HCT116 (cell line): ENCODE measurements around the gene SNAPC2. TPM values are rescaled to one million over a fixed set of nuclear protein-coding genes. Genes with fewer than 3 reads are reported as not detected.

Experiments
- ATAC-seq: fragments of 200-7000 bp; cut with Tn5 transposase; 2 replicates; pipeline ENCODE4 v1.9.1; 2020; ENCODE audit warnings: mild to moderate bottlenecking, moderate library complexity
- BruUV-seq: library from RNA; stranded (reverse); fragments of 400-500 nt; replicated peaks from 2 replicates; lab custom pipeline; 2021; lab: Mats Ljungman, UMichigan
- CTCF ChIA-PET: fragments of 300-600 bp; sonication (Branson Sonifier 250); formaldehyde crosslinking; loops from one replicate; lab custom pipeline; 2021; ENCODE audit warnings: antibody characterized with exemption; lab: Charles Lee
- POLR2A ChIA-PET: fragments of 300-600, 350-600 bp; sonication (Branson Sonifier 250); formaldehyde crosslinking; loops from one replicate; lab custom pipeline; 2021; ENCODE audit warnings: antibody characterized with exemption; lab: Charles Lee
- RAD21 ChIA-PET, 2 experiments: fragments of 300-600 bp; sonication (Branson Sonifier 250); formaldehyde crosslinking; loops; one replicate each; lab custom pipeline; 2023; ENCODE audit warnings: low total read pairs in 2 of 2; ENCODE audit not compliant: uncharacterized antibody in 2 of 2, unreplicated experiment in 2 of 2, low non-redundant PET in 1 of 2; lab: Charles Lee
- DNase-seq: peaks from one replicate; pipeline ENCODE4 v3.0.0-alpha.2; 2010; ENCODE audit warnings: low read depth, low spot score
- H2AFZ ChIP-seq: fragments of 200-600 bp; shearing (Covaris generic), sonication (generic); 2 replicates; pipeline ENCODE4 v1.6.1; 2017; ENCODE audit warnings: low read depth, mixed run types, mixed read lengths, antibody characterized with exemption, low read length; ENCODE audit not compliant: poor library complexity, severe bottlenecking
- H3K27ac ChIP-seq: 2 replicates; pipeline ENCODE4 v1.5.1; 2012; ENCODE audit warnings: low read depth, low read length
- H3K27me3 ChIP-seq: fragments of 200-600 bp; sonication (generic); 2 replicates; pipeline ENCODE4 v1.6.1; 2016; ENCODE audit warnings: mixed run types, low read length, mixed read lengths; ENCODE audit not compliant: insufficient read depth
- H3K36me3 ChIP-seq, 2 experiments: fragments of 200-500 bp in 1 of 2; fragments of 200-600 bp in 1 of 2; sonication (Bioruptor generic) in 1 of 2; sonication (generic) in 1 of 2; 2 replicates each; pipeline versions ENCODE4 v1.5.1 to v1.6.1; 2014 to 2016; ENCODE audit warnings: low read length in 2 of 2, inconsistent platforms in 1 of 2, mixed read lengths in 1 of 2, mixed run types in 1 of 2; ENCODE audit not compliant: insufficient read depth in 2 of 2, control insufficient read depth in 1 of 2
- H3K4me1 ChIP-seq, 2 experiments: fragments of 200-600 bp in 1 of 2; sonication (generic) in 1 of 2; 2 replicates each; pipeline versions ENCODE4 v1.5.1 to v1.6.1; 2012 to 2017; ENCODE audit warnings: low read length in 2 of 2, inconsistent platforms in 1 of 2, mild to moderate bottlenecking in 1 of 2, mixed read lengths in 1 of 2, mixed run types in 1 of 2, moderate library complexity in 1 of 2; ENCODE audit not compliant: insufficient read depth in 2 of 2, control insufficient read depth in 1 of 2
- H3K4me2 ChIP-seq: fragments of 200-600 bp; sonication (generic); 2 replicates; pipeline ENCODE4 v1.6.1; 2017; ENCODE audit warnings: mixed run types, low read length, mixed read lengths
- H3K4me3 ChIP-seq, 2 experiments: fragments of 200-600 bp in 1 of 2; sonication (generic) in 1 of 2; replicated peaks in 1 of 2; 2 replicates each; pipeline ENCODE4 v1.5.1; 2011 to 2016; ENCODE audit warnings: low read length in 2 of 2, control low read depth in 1 of 2, low read depth in 1 of 2, mild to moderate bottlenecking in 1 of 2, mixed read lengths in 1 of 2, mixed run types in 1 of 2
- H3K79me2 ChIP-seq: fragments of 200-600 bp; sonication (generic); 2 replicates; pipeline ENCODE4 v1.6.1; 2017; ENCODE audit warnings: mild to moderate bottlenecking, mixed run types, low read length, moderate library complexity, mixed read lengths; ENCODE audit not compliant: insufficient read depth
- H3K9ac ChIP-seq: fragments of 200-600 bp; sonication (generic); 2 replicates; pipeline ENCODE4 v1.6.1; 2016; ENCODE audit warnings: low read length, mixed read lengths
- H3K9me2 ChIP-seq: fragments of 200-600 bp; sonication (generic), shearing (Covaris generic); 2 replicates; pipeline ENCODE4 v1.6.1; 2017; ENCODE audit warnings: mixed run types, mild to moderate bottlenecking, moderate library complexity; ENCODE audit not compliant: insufficient read depth
- H3K9me3 ChIP-seq, 2 experiments: fragments of 200-500 bp in 1 of 2; fragments of 200-600 bp in 1 of 2; sonication (Bioruptor generic) in 1 of 2; sonication (generic) in 1 of 2; 2 replicates each; pipeline ENCODE4 v1.6.1; 2014 to 2017; ENCODE audit warnings: low read length in 2 of 2, mixed read lengths in 2 of 2, inconsistent platforms in 1 of 2, low read depth in 1 of 2, mild to moderate bottlenecking in 1 of 2, mixed run types in 1 of 2, moderate library complexity in 1 of 2; ENCODE audit not compliant: control insufficient read depth in 1 of 2, insufficient read depth in 1 of 2
- H4K20me1 ChIP-seq: fragments of 200-600 bp; sonication (generic), shearing (Covaris generic); 2 replicates; pipeline ENCODE4 v1.6.1; 2017; ENCODE audit warnings: mixed run types, mild to moderate bottlenecking, moderate library complexity; ENCODE audit not compliant: insufficient read depth
- CEBPB ChIP-seq: IDR thresholded peaks from 2 replicates; pipeline ENCODE4 v1.6.1; 2012; ENCODE audit warnings: low read depth
- EGR1 ChIP-seq: IDR thresholded peaks from 2 replicates; pipeline ENCODE4 v1.6.1; 2012; ENCODE audit warnings: low read depth
- FOSL1 ChIP-seq: IDR thresholded peaks from 2 replicates; pipeline ENCODE4 v1.6.1; 2012; ENCODE audit warnings: low read depth
- POLR2AphosphoS5 ChIP-seq: IDR thresholded peaks from 2 replicates; pipeline ENCODE4 v1.6.1; 2011; ENCODE audit warnings: mild to moderate bottlenecking, low read depth, low read length, moderate library complexity
- RAD21 ChIP-seq: IDR thresholded peaks from 2 replicates; pipeline ENCODE4 v1.6.1; 2012; ENCODE audit warnings: low read depth, mild to moderate bottlenecking
- TCF7L2 ChIP-seq: IDR thresholded peaks from 2 replicates; pipeline ENCODE4 v1.7.0; 2011; ENCODE audit warnings: borderline replicate concordance, inconsistent platforms; ENCODE audit not compliant: insufficient read depth, insufficient read length; ENCODE audit errors: extremely low read depth
- YY1 ChIP-seq: IDR thresholded peaks from 2 replicates; pipeline ENCODE4 v1.6.1; 2011; ENCODE audit warnings: low read length, low read depth, moderate library complexity, mild to moderate bottlenecking; ENCODE audit not compliant: insufficient replicate concordance; ENCODE audit errors: extremely low read depth
- intact Hi-C: fragments of 100-400 bp; cut with micrococcal nuclease; formaldehyde crosslinking; loops from 2 replicates; pipeline ENCODE4 v1.10.0; 2022
- total RNA-seq: library from RNA; stranded (reverse); gene quantifications from one replicate; pipeline ENCODE4 v1.2.1, GENCODE V29; 2021; ENCODE audit not compliant: unreplicated experiment
- TF ChIP-seq, protein P1 (sequence below): IDR thresholded peaks from 2 replicates; pipeline ENCODE4 v1.6.1; 2012; ENCODE audit warnings: low read depth
- TF ChIP-seq, protein P2 (sequence below): IDR thresholded peaks from 2 replicates; pipeline ENCODE4 v1.6.1; 2012

Gene SNAPC2
- total RNA-seq, 1 experiment from 2014 or later = 42.9 TPM

DNA sequence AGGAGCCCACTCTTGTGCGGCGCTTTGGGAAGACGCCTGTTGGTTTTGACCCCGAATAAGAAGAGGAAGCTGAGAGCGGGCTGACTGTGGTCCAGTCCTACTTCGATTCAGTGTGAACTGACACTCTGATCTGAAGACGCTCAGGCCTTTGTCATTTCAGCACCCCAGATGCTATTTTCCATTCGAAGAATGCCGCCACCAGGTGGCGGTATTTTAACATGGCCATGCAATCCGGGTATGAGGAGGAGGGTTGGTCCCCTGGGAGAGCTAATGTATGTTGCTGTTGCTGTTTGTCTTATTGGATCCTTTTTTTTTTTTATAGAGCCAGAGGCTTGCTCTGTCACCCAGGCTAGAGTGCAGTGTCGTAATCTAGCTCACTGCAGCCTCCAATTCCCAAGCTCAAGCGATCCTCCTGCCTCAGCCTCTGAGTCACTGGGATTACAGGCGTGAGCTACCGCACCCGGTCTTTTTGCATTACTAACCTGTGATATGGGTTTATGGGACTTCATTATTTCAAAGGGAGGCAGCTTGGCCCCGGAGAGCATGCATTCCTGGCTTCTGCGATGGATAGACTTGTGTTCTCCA is 24.1 kb downstream of the SNAPC2 start (continued):
- TF ChIP-seq, protein P1, sequence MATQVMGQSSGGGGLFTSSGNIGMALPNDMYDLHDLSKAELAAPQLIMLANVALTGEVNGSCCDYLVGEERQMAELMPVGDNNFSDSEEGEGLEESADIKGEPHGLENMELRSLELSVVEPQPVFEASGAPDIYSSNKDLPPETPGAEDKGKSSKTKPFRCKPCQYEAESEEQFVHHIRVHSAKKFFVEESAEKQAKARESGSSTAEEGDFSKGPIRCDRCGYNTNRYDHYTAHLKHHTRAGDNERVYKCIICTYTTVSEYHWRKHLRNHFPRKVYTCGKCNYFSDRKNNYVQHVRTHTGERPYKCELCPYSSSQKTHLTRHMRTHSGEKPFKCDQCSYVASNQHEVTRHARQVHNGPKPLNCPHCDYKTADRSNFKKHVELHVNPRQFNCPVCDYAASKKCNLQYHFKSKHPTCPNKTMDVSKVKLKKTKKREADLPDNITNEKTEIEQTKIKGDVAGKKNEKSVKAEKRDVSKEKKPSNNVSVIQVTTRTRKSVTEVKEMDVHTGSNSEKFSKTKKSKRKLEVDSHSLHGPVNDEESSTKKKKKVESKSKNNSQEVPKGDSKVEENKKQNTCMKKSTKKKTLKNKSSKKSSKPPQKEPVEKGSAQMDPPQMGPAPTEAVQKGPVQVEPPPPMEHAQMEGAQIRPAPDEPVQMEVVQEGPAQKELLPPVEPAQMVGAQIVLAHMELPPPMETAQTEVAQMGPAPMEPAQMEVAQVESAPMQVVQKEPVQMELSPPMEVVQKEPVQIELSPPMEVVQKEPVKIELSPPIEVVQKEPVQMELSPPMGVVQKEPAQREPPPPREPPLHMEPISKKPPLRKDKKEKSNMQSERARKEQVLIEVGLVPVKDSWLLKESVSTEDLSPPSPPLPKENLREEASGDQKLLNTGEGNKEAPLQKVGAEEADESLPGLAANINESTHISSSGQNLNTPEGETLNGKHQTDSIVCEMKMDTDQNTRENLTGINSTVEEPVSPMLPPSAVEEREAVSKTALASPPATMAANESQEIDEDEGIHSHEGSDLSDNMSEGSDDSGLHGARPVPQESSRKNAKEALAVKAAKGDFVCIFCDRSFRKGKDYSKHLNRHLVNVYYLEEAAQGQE = no peak
- TF ChIP-seq, all 23 proteins: peak for 5

DNA sequence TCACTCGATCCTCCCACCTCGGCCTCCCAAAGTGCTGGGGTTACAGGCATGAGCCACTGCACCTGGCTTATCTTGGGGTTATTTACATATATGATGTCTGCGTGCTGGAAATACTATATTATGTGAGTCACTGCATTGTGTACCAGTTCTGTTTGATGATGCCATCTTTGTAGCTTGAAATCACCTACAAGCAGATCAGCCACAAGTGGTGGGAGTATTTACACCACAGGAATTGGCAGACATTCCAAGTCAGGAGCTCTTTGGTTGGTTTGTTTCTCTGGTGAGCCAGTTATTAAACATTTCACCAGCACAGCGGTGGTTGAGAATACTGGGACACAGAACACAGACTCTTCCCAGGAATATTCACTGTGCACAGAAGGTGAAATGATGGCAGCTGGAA is 27.8 kb downstream of the SNAPC2 start:
- ChIA-PET RAD21 (no interaction called here), CTCF (interaction anchor here (0.5 to 0.9 kb wide), 2 partner anchors 23 to 27 kb away, joined by 3 to 7 read pairs; no protein-coding TSS in a partner anchor), POLR2A (no interaction called here)
- Histone ChIP-seq H3K9me3 (no peaks in the 10 kb centered on the region), H3K79me2 (peaks cover 5% of the 10 kb centered on the region), H3K36me3 (no peaks in the 10 kb centered on the region; a peak in 1 of 4 replicates), H3K27me3 (no peaks in the 10 kb centered on the region), H3K27ac (no peak overlapping the region), H3K4me3 (no peak overlapping the region), H3K4me2 (no peak overlapping the region), H3K9me2 (no peaks in the 10 kb centered on the region), H3K9ac (no peak overlapping the region), H4K20me1 (no peaks in the 10 kb centered on the region), H3K4me1 (peaks cover 4 to 11% of the 10 kb centered on the region in 2 experiments; a peak in 3 of 4 replicates), H2AFZ (no peak overlapping the region)
- intact Hi-C loops = no loop called here
- DNase-seq (no peak), ATAC-seq (no peak)
- no peak for TF ChIP-seq YY1
- no peak for TF ChIP-seq FOSL1
- no peak for TF ChIP-seq RAD21
- TF ChIP-seq, protein P2, sequence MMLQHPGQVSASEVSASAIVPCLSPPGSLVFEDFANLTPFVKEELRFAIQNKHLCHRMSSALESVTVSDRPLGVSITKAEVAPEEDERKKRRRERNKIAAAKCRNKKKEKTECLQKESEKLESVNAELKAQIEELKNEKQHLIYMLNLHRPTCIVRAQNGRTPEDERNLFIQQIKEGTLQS = no peak
- TF ChIP-seq, protein P1 = no peak
- no peak for TF ChIP-seq EGR1
- TF ChIP-seq CEBPB = no peak
- no peak for TF ChIP-seq TCF7L2
- TF ChIP-seq POLR2AphosphoS5 = no peak
- BruUV-seq = no TSS peak
